Osteocyte (in vitro differentiated cells): ENCODE results near the gene MFSD11. TPM values are rescaled to one million over a fixed set of nuclear protein-coding genes. Genes with fewer than 3 reads are reported as not detected.

Source experiments
- DNase-seq: peaks from one replicate; pipeline ENCODE4 v3.0.0; 2021; ENCODE audit warnings: mixed read lengths; ENCODE audit not compliant: unreplicated experiment; ENCODE audit errors: extremely low spot score
- H3K27ac Mint-ChIP-seq: one replicate; pipeline ENCODE4 v1.8.0; 2021; ENCODE audit warnings: mild to moderate bottlenecking, mixed read lengths; ENCODE audit not compliant: unreplicated experiment
- H3K27me3 Mint-ChIP-seq: one replicate; pipeline ENCODE4 v1.8.0; 2021; ENCODE audit warnings: mixed read lengths; ENCODE audit not compliant: unreplicated experiment
- H3K36me3 Mint-ChIP-seq: one replicate; pipeline ENCODE4 v1.8.0; 2021; ENCODE audit warnings: mixed read lengths; ENCODE audit not compliant: unreplicated experiment
- H3K4me1 Mint-ChIP-seq: one replicate; pipeline ENCODE4 v1.8.0; 2021; ENCODE audit warnings: mixed read lengths; ENCODE audit not compliant: unreplicated experiment
- H3K4me3 Mint-ChIP-seq: one replicate; pipeline ENCODE4 v1.8.0; 2021; ENCODE audit warnings: mild to moderate bottlenecking, moderate library complexity, mixed read lengths; ENCODE audit not compliant: unreplicated experiment
- H3K9me3 Mint-ChIP-seq: one replicate; pipeline ENCODE4 v1.8.0; 2021; ENCODE audit warnings: mixed read lengths; ENCODE audit not compliant: unreplicated experiment
- CTCF ChIP-seq: fragments of 200-600 bp; sonication (generic); IDR thresholded peaks from 2 replicates; pipeline ENCODE4 v1.5.0; 2021; ENCODE audit warnings: antibody characterized with exemption, mild to moderate bottlenecking, moderate library complexity
- total RNA-seq: library from RNA; stranded (reverse); gene quantifications from 2 replicates; pipeline ENCODE4 v1.2.1, GENCODE V29; 2021

MFSD11 gene
- total RNA-seq, 1 donor from 2014 or later, result 33.0 TPM

GRCh38 chr17:76723812-76724211 is 14.1 kb upstream of the MFSD11 start:
- no peak overlapping the region for H3K4me3 Mint-ChIP-seq
- H3K36me3 Mint-ChIP-seq, result peaks cover 33% of the 10 kb centered on the region
- no peaks in the 10 kb centered on the region for H3K9me3 Mint-ChIP-seq
- no peak overlapping the region for H3K27ac Mint-ChIP-seq
- H3K27me3 Mint-ChIP-seq, result no peaks in the 10 kb centered on the region
- TF ChIP-seq CTCF, result no peak
- H3K4me1 Mint-ChIP-seq, result peaks cover 27% of the 10 kb centered on the region
- DNase-seq, result no peak

DNA sequence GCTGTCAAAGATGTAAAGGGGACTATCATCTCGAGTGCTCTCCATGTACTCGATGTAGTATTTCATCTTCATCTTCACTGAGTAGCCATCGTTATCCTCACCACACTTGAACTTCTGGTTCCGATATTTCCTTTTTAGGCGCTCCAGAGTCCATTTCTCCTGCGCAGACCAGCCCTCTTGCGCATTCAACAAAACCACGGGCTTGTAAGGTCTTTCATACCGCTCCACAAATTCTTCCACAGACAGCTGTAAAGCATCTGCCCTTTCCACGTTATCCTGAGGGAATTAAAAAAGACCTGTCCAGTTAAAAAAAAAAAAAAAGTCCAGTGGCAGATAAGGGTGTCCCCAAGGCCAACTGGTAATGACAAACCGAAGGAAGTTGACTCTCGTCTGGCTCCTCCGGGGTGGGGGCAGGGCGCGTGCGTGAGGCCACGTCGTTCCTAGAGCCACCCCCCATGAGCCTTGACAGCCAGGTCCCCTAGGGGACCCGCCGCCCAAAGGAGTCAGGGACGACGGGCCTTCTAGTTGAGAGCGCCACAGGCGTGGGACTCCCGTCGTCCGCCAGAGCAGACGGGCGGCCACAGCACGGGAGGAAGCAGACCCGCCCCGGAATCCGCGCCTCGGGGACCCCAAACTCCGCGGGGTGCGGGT is 12.2 kb upstream of the MFSD11 start:
- no peak for TF ChIP-seq CTCF
- Mint-ChIP-seq H3K27me3 (no peaks in the 10 kb centered on the region), H3K36me3 (peaks cover 26% of the 10 kb centered on the region), H3K4me3 (peak overlapping the region; percentile 95), H3K9me3 (no peaks in the 10 kb centered on the region), H3K27ac (peak overlapping the region; percentile 78), H3K4me1 (peaks cover 32% of the 10 kb centered on the region)
- no peak for DNase-seq

- no peaks in the 10 kb centered on the region for H3K9me3 Mint-ChIP-seq
- H3K36me3 Mint-ChIP-seq, result peaks cover 22% of the 10 kb centered on the region
- peak; percentile 98 for DNase-seq
- H3K4me1 Mint-ChIP-seq, result peaks cover 32% of the 10 kb centered on the region
- H3K27ac Mint-ChIP-seq, result peak within 1 kb of the TSS; percentile 97
- TF ChIP-seq CTCF, result no peak
- H3K4me3 Mint-ChIP-seq, result peak within 1 kb of the TSS; percentile 95
- H3K27me3 Mint-ChIP-seq, result no peaks in the 10 kb centered on the region
Measured at GRCh38 chr17:76726231-76726775, 11.6 kb upstream of the MFSD11 start, which contains the start of gene JMJD6. TSS of gene JMJD6 (minus strand) at chr17:76726606. CDS start at chr17:76726475, 131 bp downstream.

DNA sequence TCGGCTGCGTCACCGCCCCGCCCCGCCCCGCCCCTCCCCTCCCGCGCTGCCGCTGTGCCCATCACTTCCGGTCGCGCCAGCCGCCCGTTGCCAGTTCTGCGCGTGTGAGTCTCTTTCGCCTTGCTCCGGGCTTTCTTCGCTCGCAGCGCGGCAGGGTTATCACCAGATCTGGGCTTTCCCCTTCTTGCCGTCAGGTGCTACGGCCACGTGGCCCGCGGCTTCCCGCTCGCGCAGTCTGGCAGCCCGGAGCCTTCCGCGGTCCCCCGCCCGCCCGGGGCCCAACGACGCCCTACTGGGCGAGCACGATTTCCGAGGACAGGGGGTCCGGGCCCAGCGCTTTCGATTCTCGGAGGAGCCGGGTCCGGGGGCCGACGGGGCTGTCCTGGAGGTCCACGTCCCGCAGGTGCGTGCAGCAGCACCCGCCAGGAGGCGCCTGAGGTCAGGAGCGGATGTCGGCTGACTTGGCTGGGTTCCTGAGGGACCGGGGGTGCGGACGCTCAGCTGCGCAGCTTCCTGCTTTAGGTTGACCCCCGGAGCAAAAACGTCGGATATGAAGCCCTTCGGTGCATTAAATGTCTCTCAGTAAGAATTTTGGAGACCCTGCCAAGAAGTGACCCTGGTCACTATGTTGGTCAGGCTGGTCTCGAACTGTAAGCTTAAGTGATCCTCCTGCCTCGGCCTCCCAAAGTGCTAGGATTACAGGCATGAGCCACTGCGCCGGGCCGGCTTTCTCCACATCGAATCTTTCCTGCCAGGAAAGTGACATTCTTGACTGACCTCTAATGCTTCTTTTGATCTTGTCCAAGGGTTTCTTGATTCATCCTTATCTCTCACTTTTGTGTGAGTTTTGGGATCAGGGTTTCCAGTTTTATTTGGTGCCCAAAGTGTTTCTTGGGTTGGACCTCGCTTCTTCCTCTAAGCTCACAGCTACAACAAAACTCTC is 10.9 kb upstream of the MFSD11 start, which contains the start of gene METTL23:
METTL23 (plus strand) TSS at position 64 of the 943 bp plus-strand sequence. CDS start 2,872 bp downstream, outside the sequence.
- H3K4me1 Mint-ChIP-seq, result peaks cover 32% of the 10 kb centered on the region
- no peaks in the 10 kb centered on the region for H3K27me3 Mint-ChIP-seq
- H3K36me3 Mint-ChIP-seq, result peaks cover 17% of the 10 kb centered on the region
- peak within 1 kb of the TSS; percentile 95 for H3K4me3 Mint-ChIP-seq
- peak within 1 kb of the TSS; percentile 97 for H3K27ac Mint-ChIP-seq
- peak; percentile 93 for DNase-seq
- no peaks in the 10 kb centered on the region for H3K9me3 Mint-ChIP-seq
- TF ChIP-seq CTCF, result peak; percentile 63
